CD4-positive, CD25-positive, alpha-beta regulatory T cell (primary cell): Measurements from ENCODE around the gene NSA2. TPM values are rescaled to one million over a fixed set of nuclear protein-coding genes. Genes with fewer than 3 reads are reported as not detected.
A peak's percentile ranks its signal among the peaks of the same experiment; 100 is the strongest.

Source experiments
- ATAC-seq, 2 donors: fragments of 150-1000 bp; cut with Tn5 transposase; one replicate each; pipeline ENCODE4 v1.10.0; 2021; ENCODE audit warnings: low read depth in 2 of 2, moderate number of reproducible peaks in 2 of 2, moderate library complexity in 1 of 2
- DNase-seq, 3 donors: peaks; one replicate each; pipeline versions ENCODE4 v3.0.0 to v3.0.0-alpha.2; 2012 to 2022; ENCODE audit warnings: mixed read lengths in 1 of 3
- H3K27ac ChIP-seq: one replicate; pipeline ENCODE4 v1.7.0; 2013; ENCODE audit warnings: mild to moderate bottlenecking, low read length; ENCODE audit not compliant: insufficient read depth, poor library complexity, severe bottlenecking
- H3K27me3 ChIP-seq: one replicate; pipeline ENCODE4 v1.7.0; 2013; ENCODE audit warnings: low read length; ENCODE audit not compliant: control insufficient read depth, insufficient read depth
- H3K36me3 ChIP-seq: one replicate; pipeline ENCODE4 v1.7.0; 2013; ENCODE audit warnings: mild to moderate bottlenecking, low read length, moderate library complexity; ENCODE audit not compliant: control insufficient read depth, insufficient read depth
- H3K4me1 ChIP-seq: 2 replicates; pipeline ENCODE4 v1.7.0; 2013; ENCODE audit warnings: mild to moderate bottlenecking, low read length; ENCODE audit not compliant: insufficient read depth, control insufficient read depth, poor library complexity, severe bottlenecking
- H3K4me3 ChIP-seq: one replicate; pipeline ENCODE4 v1.7.0; 2013; ENCODE audit warnings: low read depth, mild to moderate bottlenecking, low read length, moderate library complexity
- H3K9me3 ChIP-seq, 2 experiments: 1 replicate in 1 of 2; 2 replicates in 1 of 2; pipeline ENCODE4 v1.7.0; 2013; ENCODE audit warnings: low read length in 2 of 2, mild to moderate bottlenecking in 1 of 2, moderate library complexity in 1 of 2; ENCODE audit not compliant: control insufficient read depth in 2 of 2
- H3K27ac Mint-ChIP-seq, 3 donors: one replicate each; pipeline ENCODE4 v1.8.0; 2020 to 2022; ENCODE audit warnings: mild to moderate bottlenecking in 3 of 3, mixed read lengths in 3 of 3, moderate library complexity in 2 of 3
- H3K27me3 Mint-ChIP-seq: one replicate; pipeline ENCODE4 v1.8.0; 2022; ENCODE audit warnings: mild to moderate bottlenecking, mixed read lengths
- H3K36me3 Mint-ChIP-seq: one replicate; pipeline ENCODE4 v1.8.0; 2020; ENCODE audit warnings: mixed read lengths
- H3K4me1 Mint-ChIP-seq, 4 donors: one replicate each; pipeline ENCODE4 v1.8.0; 2020 to 2022; ENCODE audit warnings: mixed read lengths in 4 of 4, mild to moderate bottlenecking in 1 of 4
- H3K4me3 Mint-ChIP-seq, 4 donors: one replicate each; pipeline ENCODE4 v1.8.0; 2020 to 2022; ENCODE audit warnings: mild to moderate bottlenecking in 4 of 4, mixed read lengths in 4 of 4, moderate library complexity in 3 of 4
- H3K9me3 Mint-ChIP-seq, 7 donors: one replicate each; pipeline ENCODE4 v1.8.0; 2020 to 2022; ENCODE audit warnings: mixed read lengths in 7 of 7, mild to moderate bottlenecking in 3 of 7, moderate library complexity in 2 of 7
- polyA plus RNA-seq, 4 donors: library from polyadenylated mRNA; unstranded; fragments of 300-500 nt; fragmentation: Illumina TruSeq; gene quantifications; one replicate each; pipeline ENCODE4 v1.2.3, GENCODE V29; 2021
- total RNA-seq: library from RNA; stranded (reverse); gene quantifications from one replicate; pipeline ENCODE4 v1.2.3, GENCODE V29; 2022

NSA2 gene
- total and polyA plus RNA-seq, 5 donors from 2014 or later: 50.9 to 86.2 (median 61.6) TPM

GRCh38 chr5:74761241-74761640 lies 5.8 kb upstream of the NSA2 start:
- no peak for DNase-seq
- Histone ChIP-seq H3K36me3 (peaks cover 64% of the 10 kb centered on the region), H3K4me3 (no peak overlapping the region), H3K9me3 (peaks cover 0 to 3% of the 10 kb centered on the region in 2 experiments), H3K27ac (no peak overlapping the region), H3K4me1 (peaks cover 24% of the 10 kb centered on the region), H3K27me3 (no peaks in the 10 kb centered on the region)
- peaks cover 0 to 5% (median 4%) of the 10 kb centered on the region in 7 donors for H3K9me3 Mint-ChIP-seq
- H3K27ac Mint-ChIP-seq: no peak overlapping the region
- H3K4me3 Mint-ChIP-seq: no peak overlapping the region
- peaks cover 20 to 46% (median 30%) of the 10 kb centered on the region in 4 donors for H3K4me1 Mint-ChIP-seq
- H3K27me3 Mint-ChIP-seq: no peaks in the 10 kb centered on the region
- no peak for ATAC-seq
- H3K36me3 Mint-ChIP-seq: peaks cover 32% of the 10 kb centered on the region

- no peak for ATAC-seq
- Mint-ChIP-seq H3K4me3 (no peak overlapping the region), H3K27ac (no peak overlapping the region)
These were observed 4.5 kb upstream of the NSA2 start for GRCh38 chr5:74762599-74762998.

GRCh38 chr5:74763504-74763903 lies 3.5 kb upstream of the NSA2 start:
- no peak for DNase-seq

More at GRCh38 chr5:74762599-74762998, 4.5 kb upstream of the NSA2 start:
- Mint-ChIP-seq H3K36me3 (peaks cover 25% of the 10 kb centered on the region), H3K9me3 (no peaks in the 10 kb centered on the region), H3K27me3 (peaks cover 4% of the 10 kb centered on the region), H3K4me1 (peaks cover 20 to 59% (median 36%) of the 10 kb centered on the region in 4 donors)
- no peaks in the 10 kb centered on the region for H3K9me3 ChIP-seq
- no peak for DNase-seq
- H3K27ac ChIP-seq: no peak overlapping the region
- no peaks in the 10 kb centered on the region for H3K27me3 ChIP-seq
- peaks cover 50% of the 10 kb centered on the region for H3K36me3 ChIP-seq
- H3K4me1 ChIP-seq: peaks cover 26% of the 10 kb centered on the region
- H3K4me3 ChIP-seq: no peak overlapping the region

GRCh38 chr5:74765201-74765600 lies 1.8 kb upstream of the NSA2 start:
- Mint-ChIP-seq H3K36me3 (peaks cover 21% of the 10 kb centered on the region), H3K27me3 (peaks cover 4% of the 10 kb centered on the region), H3K4me3 (peak overlapping the region; percentile 72 to 100 (median 100)), H3K27ac (peak overlapping the region; percentile 60 to 93 (median 85)), H3K4me1 (peaks cover 20 to 70% (median 35%) of the 10 kb centered on the region in 4 donors), H3K9me3 (no peaks in the 10 kb centered on the region)
- DNase-seq (no peak), ATAC-seq (no peak)
- H3K27me3 ChIP-seq: no peaks in the 10 kb centered on the region
- H3K27ac ChIP-seq: no peak overlapping the region
- peak overlapping the region; percentile 56 for H3K4me3 ChIP-seq
- peaks cover 34% of the 10 kb centered on the region for H3K4me1 ChIP-seq
- peaks cover 36% of the 10 kb centered on the region for H3K36me3 ChIP-seq
- no peaks in the 10 kb centered on the region for H3K9me3 ChIP-seq

More at GRCh38 chr5:74763504-74763903, 3.5 kb upstream of the NSA2 start:
- no peak overlapping the region for H3K27ac ChIP-seq
- H3K4me3 ChIP-seq: no peak overlapping the region
- no peaks in the 10 kb centered on the region for H3K9me3 Mint-ChIP-seq
- peaks cover 20 to 66% (median 38%) of the 10 kb centered on the region in 4 donors for H3K4me1 Mint-ChIP-seq
- H3K4me1 ChIP-seq: peaks cover 34% of the 10 kb centered on the region
- no peaks in the 10 kb centered on the region for H3K9me3 ChIP-seq
- peaks cover 4% of the 10 kb centered on the region for H3K27me3 Mint-ChIP-seq
- H3K27me3 ChIP-seq: no peaks in the 10 kb centered on the region
- peaks cover 19% of the 10 kb centered on the region for H3K36me3 Mint-ChIP-seq
- H3K36me3 ChIP-seq: peaks cover 41% of the 10 kb centered on the region
- no peak overlapping the region for H3K4me3 Mint-ChIP-seq
- no peak overlapping the region for H3K27ac Mint-ChIP-seq
- ATAC-seq: no peak

- Histone ChIP-seq H3K27me3 (no peaks in the 10 kb centered on the region), H3K9me3 (no peaks in the 10 kb centered on the region), H3K36me3 (peaks cover 39% of the 10 kb centered on the region), H3K4me3 (peak overlapping the region; percentile 100), H3K27ac (no peak overlapping the region), H3K4me1 (peaks cover 34% of the 10 kb centered on the region)
- ATAC-seq: no peak
- DNase-seq: no peak
- Mint-ChIP-seq H3K9me3 (no peaks in the 10 kb centered on the region), H3K36me3 (peaks cover 23% of the 10 kb centered on the region), H3K27me3 (peaks cover 4% of the 10 kb centered on the region), H3K27ac (peak overlapping the region in 2 of 3 donors; percentile 98 to 99), H3K4me1 (peaks cover 16 to 68% (median 33%) of the 10 kb centered on the region in 4 donors), H3K4me3 (peak overlapping the region; percentile 93 to 100 (median 100))
These were observed 1.1 kb upstream of the NSA2 start for GRCh38 chr5:74765929-74766328.

- H3K36me3 Mint-ChIP-seq: peaks cover 23% of the 10 kb centered on the region
- Histone ChIP-seq H3K36me3 (peaks cover 40% of the 10 kb centered on the region), H3K9me3 (no peaks in the 10 kb centered on the region), H3K27me3 (no peaks in the 10 kb centered on the region), H3K4me3 (peak overlapping the region; percentile 100), H3K4me1 (peaks cover 34% of the 10 kb centered on the region), H3K27ac (peak overlapping the region; percentile 77)
- peak; percentile 52 to 58 for ATAC-seq
- peaks cover 15 to 68% (median 33%) of the 10 kb centered on the region in 4 donors for H3K4me1 Mint-ChIP-seq
- DNase-seq: peak; percentile 11 to 80 (median 55)
- no peaks in the 10 kb centered on the region for H3K9me3 Mint-ChIP-seq
- peak overlapping the region; percentile 97 to 99 (median 98) for H3K27ac Mint-ChIP-seq
- H3K27me3 Mint-ChIP-seq: peaks cover 4% of the 10 kb centered on the region
- H3K4me3 Mint-ChIP-seq: peak overlapping the region; percentile 93 to 100 (median 100)
These were observed 616 bp upstream of the NSA2 start for GRCh38 chr5:74766418-74766848.

- Histone ChIP-seq H3K36me3 (peaks cover 39% of the 10 kb centered on the region), H3K27me3 (no peaks in the 10 kb centered on the region), H3K9me3 (no peaks in the 10 kb centered on the region), H3K4me1 (peaks cover 34% of the 10 kb centered on the region), H3K27ac (peak overlapping the region; percentile 77), H3K4me3 (peak overlapping the region; percentile 100)
- ATAC-seq (no peak), DNase-seq (peak in 2 of 3 donors; percentile 3 to 41)
- Mint-ChIP-seq H3K27me3 (peaks cover 4% of the 10 kb centered on the region), H3K36me3 (peaks cover 18% of the 10 kb centered on the region), H3K4me3 (peak overlapping the region; percentile 93 to 100 (median 100)), H3K9me3 (no peaks in the 10 kb centered on the region), H3K27ac (peak overlapping the region; percentile 97 to 99 (median 98)), H3K4me1 (peaks cover 5 to 61% (median 28%) of the 10 kb centered on the region in 4 donors)
These were observed 497 bp downstream of the NSA2 start for GRCh38 chr5:74767579-74767913.

- H3K4me1 Mint-ChIP-seq: peaks cover 0 to 22% (median 11%) of the 10 kb centered on the region in 4 donors
- H3K36me3 Mint-ChIP-seq: peaks cover 23% of the 10 kb centered on the region
- H3K36me3 ChIP-seq: peaks cover 76% of the 10 kb centered on the region
- H3K4me3 ChIP-seq: no peak overlapping the region
- peaks cover 9% of the 10 kb centered on the region for H3K4me1 ChIP-seq
- ATAC-seq (no peak), DNase-seq (no peak)
- H3K27me3 ChIP-seq: no peaks in the 10 kb centered on the region
- H3K27ac Mint-ChIP-seq: no peak overlapping the region
- H3K9me3 ChIP-seq: no peaks in the 10 kb centered on the region
- no peaks in the 10 kb centered on the region for H3K27me3 Mint-ChIP-seq
- no peak overlapping the region for H3K27ac ChIP-seq
- H3K9me3 Mint-ChIP-seq: no peaks in the 10 kb centered on the region
- peak overlapping the region in 2 of 4 donors; percentile 7 to 9 for H3K4me3 Mint-ChIP-seq
These were observed 5.3 kb downstream of the NSA2 start for GRCh38 chr5:74772359-74772758.
